NCI-H1417 (cell line): ENCODE data around the gene LINGO3.

Experiments used
- DNase-seq, 3 experiments: peaks; one replicate each; lab custom pipeline; 2025; lab: John Stamatoyannopoulos, UW

LINGO3 gene

GRCh38 chr19:2306281-2306806, 1.6 kb downstream of the LINGO3 start:
- DNase-seq = no peak

- no peak for DNase-seq
These were observed 2.3 kb downstream of the LINGO3 start for GRCh38 chr19:2305452-2306280.

GRCh38 chr19:2303211-2303798, 4.6 kb downstream of the LINGO3 start:
- DNase-seq = no peak

GRCh38 chr19:2302319-2303210, 5.4 kb downstream of the LINGO3 start:
- DNase-seq = peak in 2 of 3 experiments; percentile 57 to 72

GRCh38 chr19:2300533-2300932, 7.4 kb downstream of the LINGO3 start:
- no peak for DNase-seq

- no peak for DNase-seq
These were observed 11.8 kb downstream of the LINGO3 start for GRCh38 chr19:2296141-2296540.

- DNase-seq = peak in 1 of 3 experiments; percentile 16
These were observed 13.1 kb downstream of the LINGO3 start for GRCh38 chr19:2294687-2295335.

GRCh38 chr19:2291185-2291751, 16.7 kb downstream of the LINGO3 start:
- peak; percentile 37 to 95 (median 94) for DNase-seq

- peak; percentile 31 to 87 (median 69) for DNase-seq
These were observed 17.3 kb downstream of the LINGO3 start for GRCh38 chr19:2290441-2291184.

- peak in 2 of 3 experiments; percentile 63 for DNase-seq
These were observed 18.1 kb downstream of the LINGO3 start for GRCh38 chr19:2289714-2290435.

GRCh38 chr19:2288818-2289713, 18.9 kb downstream of the LINGO3 start:
- DNase-seq = no peak

GRCh38 chr19:2288338-2288817, 19.6 kb downstream of the LINGO3 start:
- no peak for DNase-seq

GRCh38 chr19:2287585-2288337, 20.2 kb downstream of the LINGO3 start:
- DNase-seq = no peak

- no peak for DNase-seq
These were observed 21.4 kb downstream of the LINGO3 start for GRCh38 chr19:2286402-2287140.

GRCh38 chr19:2283835-2284507, 24.0 kb downstream of the LINGO3 start:
- no peak for DNase-seq

- DNase-seq = no peak
These were observed 25.1 kb downstream of the LINGO3 start for GRCh38 chr19:2282862-2283237.
